ES-I3 (cell line): ENCODE measurements around the gene BAAT.
"Not testable (repeated sequence)": the region's sequence is repeated elsewhere in the genome, so short reads cannot be mapped to it uniquely, and the experiment has no call there.

ENCODE experiments used
- H3K36me3 ChIP-seq: 2 replicates; pipeline ENCODE4 v1.6.1; 2013; ENCODE audit warnings: mild to moderate bottlenecking, low read length, control low read depth, moderate library complexity; ENCODE audit not compliant: insufficient read depth
- H3K4me1 ChIP-seq: 2 replicates; pipeline ENCODE4 v1.6.1; 2013; ENCODE audit warnings: mild to moderate bottlenecking, control low read depth, low read length; ENCODE audit not compliant: insufficient read depth
- H3K9ac ChIP-seq: 2 replicates; pipeline ENCODE4 v1.6.1; 2013; ENCODE audit warnings: low read depth, mild to moderate bottlenecking, low read length, moderate library complexity
- H3K9me3 ChIP-seq: 2 replicates; pipeline ENCODE4 v1.6.1; 2013; ENCODE audit warnings: mild to moderate bottlenecking, low read length, moderate library complexity; ENCODE audit not compliant: control insufficient read depth, insufficient read depth

Gene BAAT

GRCh38 chr9:101333926-101334702, 50.7 kb downstream of the BAAT start:
- Histone ChIP-seq H3K36me3 (no peaks in the 10 kb centered on the region), H3K4me1 (no peaks in the 10 kb centered on the region), H3K9me3 (0 out of 2 replicates have a peak, but pooled peaks cover 4% of the 10 kb centered on the region), H3K9ac (no peak overlapping the region)

- no peaks in the 10 kb centered on the region for H3K4me1 ChIP-seq
- H3K9ac ChIP-seq: no peak overlapping the region
- H3K36me3 ChIP-seq: no peaks in the 10 kb centered on the region
- H3K9me3 ChIP-seq: 0 out of 2 replicates have a peak, but pooled peaks cover 4% of the 10 kb centered on the region
Measured at GRCh38 chr9:101333490-101333889, 51.3 kb downstream of the BAAT start.

GRCh38 chr9:101332362-101332761, 52.4 kb downstream of the BAAT start:
- Histone ChIP-seq H3K9me3 (0 out of 2 replicates have a peak, but pooled peaks cover 4% of the 10 kb centered on the region), H3K4me1 (no peaks in the 10 kb centered on the region), H3K9ac (no peak overlapping the region), H3K36me3 (no peaks in the 10 kb centered on the region)

- H3K36me3 ChIP-seq, H3K9me3 ChIP-seq, H3K9ac ChIP-seq: not testable (repeated sequence)
- 0 out of 2 replicates have a peak, but pooled peaks cover 11% of the 10 kb centered on the region for H3K4me1 ChIP-seq
Measured at GRCh38 chr9:101327422-101327909, 57.3 kb downstream of the BAAT start.

- Histone ChIP-seq H3K36me3 (no peaks in the 10 kb centered on the region), H3K9me3 (0 out of 2 replicates have a peak, but pooled peaks cover 7% of the 10 kb centered on the region), H3K4me1 (0 out of 2 replicates have a peak, but pooled peaks cover 11% of the 10 kb centered on the region), H3K9ac (no peak overlapping the region)
Measured at GRCh38 chr9:101326501-101326900, 58.3 kb downstream of the BAAT start.

- H3K36me3 ChIP-seq: no peaks in the 10 kb centered on the region
- H3K4me1 ChIP-seq: 0 out of 2 replicates have a peak, but pooled peaks cover 11% of the 10 kb centered on the region
- 0 out of 2 replicates have a peak, but pooled peaks cover 7% of the 10 kb centered on the region for H3K9me3 ChIP-seq
- no peak overlapping the region for H3K9ac ChIP-seq
Measured at GRCh38 chr9:101326035-101326434, 58.8 kb downstream of the BAAT start.

GRCh38 chr9:101325053-101325452, 59.8 kb downstream of the BAAT start:
- Histone ChIP-seq H3K36me3 (no peaks in the 10 kb centered on the region), H3K4me1 (0 out of 2 replicates have a peak, but pooled peaks cover 11% of the 10 kb centered on the region), H3K9me3 (0 out of 2 replicates have a peak, but pooled peaks cover 7% of the 10 kb centered on the region), H3K9ac (no peak overlapping the region)

GRCh38 chr9:101324245-101324804, 60.5 kb downstream of the BAAT start:
- H3K4me1 ChIP-seq: 0 out of 2 replicates have a peak, but pooled peaks cover 11% of the 10 kb centered on the region
- no peak overlapping the region for H3K9ac ChIP-seq
- H3K9me3 ChIP-seq: 0 out of 2 replicates have a peak, but pooled peaks cover 5% of the 10 kb centered on the region
- no peaks in the 10 kb centered on the region for H3K36me3 ChIP-seq

- no peaks in the 10 kb centered on the region for H3K36me3 ChIP-seq
- H3K9ac ChIP-seq: no peak overlapping the region
- H3K9me3 ChIP-seq: 0 out of 2 replicates have a peak, but pooled peaks cover 3% of the 10 kb centered on the region
- H3K4me1 ChIP-seq: 0 out of 2 replicates have a peak, but pooled peaks cover 11% of the 10 kb centered on the region
Measured at GRCh38 chr9:101323129-101323528, 61.7 kb downstream of the BAAT start.

GRCh38 chr9:101317735-101318134, 67.1 kb downstream of the BAAT start:
- H3K9me3 ChIP-seq: no peaks in the 10 kb centered on the region
- no peak overlapping the region for H3K9ac ChIP-seq
- H3K36me3 ChIP-seq: no peaks in the 10 kb centered on the region
- no peaks in the 10 kb centered on the region for H3K4me1 ChIP-seq

GRCh38 chr9:101315112-101315450, 69.7 kb downstream of the BAAT start:
- H3K9me3 ChIP-seq: no peaks in the 10 kb centered on the region
- H3K9ac ChIP-seq: no peak overlapping the region
- no peaks in the 10 kb centered on the region for H3K36me3 ChIP-seq
- no peaks in the 10 kb centered on the region for H3K4me1 ChIP-seq

GRCh38 chr9:101312661-101313060, 72.1 kb downstream of the BAAT start:
- no peaks in the 10 kb centered on the region for H3K9me3 ChIP-seq
- H3K36me3 ChIP-seq: no peaks in the 10 kb centered on the region
- H3K9ac ChIP-seq: no peak overlapping the region
- H3K4me1 ChIP-seq: no peaks in the 10 kb centered on the region

- H3K4me1 ChIP-seq: no peaks in the 10 kb centered on the region
- no peaks in the 10 kb centered on the region for H3K36me3 ChIP-seq
- no peaks in the 10 kb centered on the region for H3K9me3 ChIP-seq
Measured at GRCh38 chr9:101311758-101312420, 72.9 kb downstream of the BAAT start.

GRCh38 chr9:101311191-101311590, 73.6 kb downstream of the BAAT start:
- H3K4me1 ChIP-seq: no peaks in the 10 kb centered on the region
- H3K36me3 ChIP-seq: no peaks in the 10 kb centered on the region
- no peak overlapping the region for H3K9ac ChIP-seq
- H3K9me3 ChIP-seq: no peaks in the 10 kb centered on the region

More at GRCh38 chr9:101311758-101312420, 72.9 kb downstream of the BAAT start:
- no peak overlapping the region for H3K9ac ChIP-seq
